ENCODE results near the gene PANK1. TPM values are rescaled to one million over a fixed set of nuclear protein-coding genes. Genes with fewer than 3 reads are reported as not detected.

The PANK1 gene
- total RNA-seq: not detected

- peak; percentile 52 for DNase-seq
These were observed at the start of gene PANK1 for GRCh38 chr10:89644967-89645741. PANK1 (minus strand) TSS chr10:89645242; CDS start chr10:89644891, 351 bp downstream.

GRCh38 chr10:89693176-89693575, 48.1 kb upstream of the PANK1 start:
- DNase-seq: no peak

GRCh38 chr10:89692416-89692815, 47.4 kb upstream of the PANK1 start:
- no peak for DNase-seq

- no peak for DNase-seq
These were observed 45.0 kb upstream of the PANK1 start for GRCh38 chr10:89690027-89690426.

- DNase-seq: no peak
These were observed 40.9 kb upstream of the PANK1 start for GRCh38 chr10:89685936-89686335.

GRCh38 chr10:89684604-89685003, 39.6 kb upstream of the PANK1 start:
- DNase-seq: no peak

GRCh38 chr10:89683883-89684282, 38.8 kb upstream of the PANK1 start:
- DNase-seq: no peak

GRCh38 chr10:89679986-89680385, 34.9 kb upstream of the PANK1 start:
- no peak for DNase-seq

- DNase-seq: no peak
These were observed 32.3 kb upstream of the PANK1 start for GRCh38 chr10:89677341-89677740.

- DNase-seq: no peak
These were observed 25.9 kb upstream of the PANK1 start for GRCh38 chr10:89670926-89671325.

GRCh38 chr10:89669985-89670384, 24.9 kb upstream of the PANK1 start:
- DNase-seq: no peak

GRCh38 chr10:89668386-89669071, 23.5 kb upstream of the PANK1 start:
- no peak for DNase-seq

GRCh38 chr10:89666138-89666537, 21.1 kb upstream of the PANK1 start:
- DNase-seq: no peak

GRCh38 chr10:89665302-89665701, 20.3 kb upstream of the PANK1 start:
- no peak for DNase-seq

- no peak for DNase-seq
These were observed 19.2 kb upstream of the PANK1 start for GRCh38 chr10:89664203-89664602.

GRCh38 chr10:89663144-89663543, 18.1 kb upstream of the PANK1 start:
- DNase-seq: no peak

- no peak for DNase-seq
These were observed 17.6 kb upstream of the PANK1 start for GRCh38 chr10:89662596-89662995.

- DNase-seq: no peak
These were observed 14.4 kb upstream of the PANK1 start for GRCh38 chr10:89659143-89660131.

- DNase-seq: no peak
These were observed 12.3 kb upstream of the PANK1 start for GRCh38 chr10:89657302-89657701.

- no peak for DNase-seq
These were observed 10.7 kb upstream of the PANK1 start for GRCh38 chr10:89655722-89656121.

GRCh38 chr10:89653410-89653869, 8.4 kb upstream of the PANK1 start:
- DNase-seq: no peak

GRCh38 chr10:89652806-89653370, 7.8 kb upstream of the PANK1 start:
- no peak for DNase-seq

Measured in effector CD4-positive, alpha-beta T cell (primary cell).